AG04450 (cell line): ENCODE data around the gene TNFRSF1B. TPM values are rescaled to one million over a fixed set of nuclear protein-coding genes. Genes with fewer than 3 reads are reported as not detected.

Experiments
- CTCF ChIA-PET: fragments of 300-600, 350-600 bp; formaldehyde crosslinking; extraction: SDS; loops from one replicate; lab custom pipeline; 2022; ENCODE audit warnings: antibody characterized with exemption, inconsistent platforms; lab: Charles Lee
- POLR2A ChIA-PET: fragments of 350-600 bp; formaldehyde crosslinking; extraction: SDS; loops from one replicate; lab custom pipeline; 2021; ENCODE audit warnings: antibody characterized with exemption, inconsistent platforms; lab: Yijun Ruan, JAX
- DNase-seq: peaks from one replicate; pipeline ENCODE4 v3.0.0-alpha.2; 2011; ENCODE audit warnings: low read depth, low spot score
- H3K27ac ChIP-seq: one replicate; pipeline ENCODE4 v1.5.1; 2012; ENCODE audit warnings: low read depth, low read length, control low read depth
- H3K27me3 ChIP-seq: one replicate; pipeline ENCODE4 v1.6.0; 2012; ENCODE audit warnings: low read length; ENCODE audit not compliant: control insufficient read depth, insufficient read depth
- H3K4me3 ChIP-seq: 2 replicates; pipeline ENCODE4 v1.5.1; 2011; ENCODE audit warnings: mild to moderate bottlenecking, low read depth, low read length, control low read depth
- H3K9me3 ChIP-seq: 2 replicates; pipeline ENCODE4 v1.5.1; 2012; ENCODE audit warnings: low read length; ENCODE audit not compliant: control insufficient read depth, insufficient read depth
- CTCF ChIP-seq: IDR thresholded peaks from 2 replicates; pipeline ENCODE4 v1.5.1; 2011; ENCODE audit warnings: low read depth, low read length, control low read depth, inconsistent platforms
- polyA plus RNA-seq: library from polyadenylated mRNA; depleted of rRNA; stranded (reverse); fragments of >200 nt; gene quantifications from 2 replicates; pipeline ENCODE4 v1.2.3, GENCODE V29; 2011

TNFRSF1B gene
- polyA plus RNA-seq, 1 experiment, result 5.9 TPM

GRCh38 chr1:12208764-12209494 is 42.1 kb downstream of the TNFRSF1B start:
- ChIA-PET CTCF (interaction anchor here (0.6 to 7.7 kb wide), 15 partner anchors 8 to 129 kb away, joined by 3 to 237 read pairs (median 4); no protein-coding TSS in a partner anchor), POLR2A (interaction anchor here (0.8 kb wide), 1 partner anchor 9 kb away, joined by 3 read pairs; no protein-coding TSS in a partner anchor)
- TF ChIP-seq CTCF, result peak; percentile 87
- DNase-seq, result peak; percentile 48
- H3K27ac ChIP-seq, result no peak overlapping the region
- no peaks in the 10 kb centered on the region for H3K9me3 ChIP-seq
- no peak overlapping the region for H3K4me3 ChIP-seq
- H3K27me3 ChIP-seq, result peaks cover 6% of the 10 kb centered on the region

GRCh38 chr1:12209495-12209832 is 42.7 kb downstream of the TNFRSF1B start:
- TF ChIP-seq CTCF, result no peak
- ChIA-PET CTCF (interaction anchor here (0.6 to 7.7 kb wide), 5 partner anchors 9 to 232 kb away, joined by 3 to 237 read pairs (median 6); no protein-coding TSS in a partner anchor), POLR2A (no interaction called here)

GRCh38 chr1:12215118-12215961 is 48.5 kb downstream of the TNFRSF1B start:
- no peaks in the 10 kb centered on the region; the same call in 1 of the 2 replicates for H3K9me3 ChIP-seq
- TF ChIP-seq CTCF, result no peak
- no peak overlapping the region for H3K27ac ChIP-seq
- ChIA-PET CTCF (interaction anchor here (0.6 to 3.2 kb wide), 4 partner anchors 14 to 91 kb away, joined by 3 to 18 read pairs (median 4); no protein-coding TSS in a partner anchor), POLR2A (interaction anchor here (0.5 kb wide), 1 partner anchor 67 kb away, joined by 5 read pairs; no protein-coding TSS in a partner anchor)
- DNase-seq, result no peak
- H3K27me3 ChIP-seq, result peaks cover 30% of the 10 kb centered on the region
- no peak overlapping the region for H3K4me3 ChIP-seq

More at GRCh38 chr1:12209495-12209832, 42.7 kb downstream of the TNFRSF1B start:
- no peak for DNase-seq
- Histone ChIP-seq H3K27me3 (peaks cover 9% of the 10 kb centered on the region), H3K9me3 (no peaks in the 10 kb centered on the region), H3K27ac (no peak overlapping the region), H3K4me3 (no peak overlapping the region)

- Histone ChIP-seq H3K27me3 (peaks cover 24% of the 10 kb centered on the region), H3K27ac (no peak overlapping the region), H3K9me3 (peaks cover 6% of the 10 kb centered on the region; the same call in 1 of the 2 replicates), H3K4me3 (no peak overlapping the region)
- DNase-seq, result no peak
- TF ChIP-seq CTCF, result no peak
- CTCF ChIA-PET, result interaction anchor here (2.0 kb wide), 1 partner anchor 10 kb away, joined by 9 read pairs; the partner anchor contains the start of gene VPS13D
- POLR2A ChIA-PET, result no interaction called here
These were observed 53.0 kb downstream of the TNFRSF1B start for GRCh38 chr1:12219800-12220199.
